ENCODE measurements around the gene HIGD1A.

GRCh38 chr3:42819351-42819965, 15.2 kb upstream of the HIGD1A start:
- TF ChIP-seq JUNB (IDR thresholded peaks at IDR 0.05; ENCODE audit: unreplicated experiment), result no peak
- TF ChIP-seq EZH2 (IDR thresholded peaks at IDR 0.05; ENCODE audit: low read depth, unreplicated experiment), result no peak
- no peak; a peak in 1 of 4 replicates for TF ChIP-seq CTCF (conservative IDR thresholded peaks at IDR 0.05; ENCODE audit: low read depth in 2 of 2)
- TF ChIP-seq ZNF331 (CRISPR knock-in tag; IDR thresholded peaks at IDR 0.05; ENCODE audit: low read depth), result no peak
- no peak for TF ChIP-seq CREB1 (CRISPR knock-in tag; IDR thresholded peaks at IDR 0.05; ENCODE audit: low read depth)
- TF ChIP-seq ETS1 (IDR thresholded peaks at IDR 0.05), result no peak
- TF ChIP-seq POLR2AphosphoS5 (IDR thresholded peaks at IDR 0.05; ENCODE audit: low read depth), result no peak
- TF ChIP-seq NANOG (IDR thresholded peaks at IDR 0.05; ENCODE audit: borderline replicate concordance), result no peak
- no peak for TF ChIP-seq STAT1 (IDR thresholded peaks at IDR 0.05; ENCODE audit: unreplicated experiment)
- no peak for TF ChIP-seq ZNF462 (CRISPR knock-in tag; IDR thresholded peaks at IDR 0.05)
- no peak for TF ChIP-seq EZH2phosphoT487 (IDR thresholded peaks at IDR 0.05; ENCODE audit: unreplicated experiment)
- no peak for TF ChIP-seq REST (IDR thresholded peaks at IDR 0.05; ENCODE audit: unreplicated experiment)
- TF ChIP-seq ZNF114 (CRISPR knock-in tag; IDR thresholded peaks at IDR 0.05), result no peak
